Measurements from ENCODE around the gene SERP1.
"Not testable (repeated sequence)": the region's sequence is repeated elsewhere in the genome, so short reads cannot be mapped to it uniquely, and the experiment has no call there.

Gene SERP1

GRCh38 chr3:150538324-150539208, 7.7 kb downstream of the SERP1 start:
- DNase-seq, result no peak

- no peak for DNase-seq
These were observed 11.1 kb downstream of the SERP1 start for GRCh38 chr3:150535204-150535603.

DNA sequence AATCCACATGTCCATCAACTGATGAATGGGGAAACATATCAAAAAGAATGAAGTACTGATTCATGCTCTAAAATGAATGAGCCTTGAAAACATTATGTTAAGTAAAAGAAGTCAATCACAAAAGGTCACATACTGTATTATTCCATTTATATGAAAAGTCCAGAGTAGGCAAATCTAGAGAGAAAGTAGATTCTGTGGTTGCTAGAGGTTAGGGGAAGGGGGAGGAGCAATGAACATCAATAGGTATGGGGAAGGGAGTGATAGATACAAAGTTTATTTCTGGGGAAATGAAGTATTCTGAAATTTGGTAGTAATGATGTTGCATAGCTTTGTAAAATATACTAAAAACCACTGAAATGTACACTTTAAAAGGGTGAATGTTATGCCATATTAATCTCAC, 14.5 kb downstream of the SERP1 start:
- DNase-seq, result no peak

- DNase-seq, result no peak
These were observed 17.9 kb downstream of the SERP1 start for GRCh38 chr3:150528354-150528797.

GRCh38 chr3:150527464-150528255, 18.6 kb downstream of the SERP1 start:
- DNase-seq, result no peak

DNA sequence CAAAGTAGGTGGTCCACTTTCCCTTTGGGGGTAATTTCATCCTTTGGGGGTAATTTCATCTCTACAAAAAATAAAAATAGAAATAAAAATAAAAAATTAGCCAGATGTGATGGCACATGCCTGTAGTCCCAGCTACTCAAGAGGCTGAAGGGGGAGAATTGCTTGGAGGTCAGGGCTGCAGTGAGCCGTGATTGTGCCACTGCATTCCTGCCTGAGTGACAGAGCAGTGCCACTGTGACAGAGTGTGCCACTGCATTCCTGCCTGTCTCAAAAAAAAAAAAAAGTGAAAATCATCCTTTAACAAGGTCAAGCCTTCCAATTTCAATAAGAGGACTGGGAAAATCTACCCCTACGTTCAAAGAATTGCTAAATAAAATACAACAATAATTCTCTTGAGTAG, 22.8 kb downstream of the SERP1 start:
- no peak for DNase-seq

DNA sequence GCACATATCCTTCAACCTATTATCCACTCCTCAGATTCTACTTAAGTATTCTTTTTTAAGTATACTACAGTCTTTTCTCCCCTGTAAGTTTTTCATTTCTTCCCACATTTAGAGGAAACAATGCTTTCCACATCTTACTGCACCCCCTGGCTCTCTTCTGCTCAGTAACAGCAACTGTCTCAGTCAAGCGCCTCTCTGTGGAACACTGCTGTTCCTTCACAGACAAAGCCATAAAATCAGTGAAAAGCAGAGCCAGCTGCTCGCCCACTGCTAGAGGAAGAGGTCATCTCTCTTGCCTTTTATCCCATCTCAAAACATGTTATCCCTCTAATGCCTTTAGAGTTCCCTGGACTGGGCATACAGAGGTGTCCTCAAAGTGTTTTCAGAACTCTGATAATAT, 24.8 kb downstream of the SERP1 start:
- no peak for DNase-seq

GRCh38 chr3:150520408-150520807, 25.9 kb downstream of the SERP1 start:
- no peak for DNase-seq

GRCh38 chr3:150519026-150519425, 27.3 kb downstream of the SERP1 start:
- DNase-seq, result no peak

DNA sequence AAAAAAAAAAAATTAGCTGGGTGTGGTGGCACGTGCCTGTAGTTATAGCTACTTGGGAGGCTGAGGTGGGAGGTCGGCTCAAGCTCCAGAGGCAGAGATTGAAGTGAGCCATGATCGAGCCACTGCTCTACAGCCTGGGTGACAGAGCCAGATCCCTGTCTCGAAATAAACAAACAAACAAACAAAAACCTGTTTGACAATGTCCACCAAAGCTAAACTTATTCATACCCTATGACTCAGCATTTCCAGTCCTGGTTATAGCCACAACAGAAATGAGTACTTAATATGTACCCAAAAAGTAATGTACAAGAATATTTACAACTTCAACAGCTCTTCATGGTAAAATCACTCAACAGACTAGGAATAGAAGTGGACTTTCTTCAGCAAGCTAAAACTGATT, 31.1 kb downstream of the SERP1 start:
- no peak for DNase-seq

DNA sequence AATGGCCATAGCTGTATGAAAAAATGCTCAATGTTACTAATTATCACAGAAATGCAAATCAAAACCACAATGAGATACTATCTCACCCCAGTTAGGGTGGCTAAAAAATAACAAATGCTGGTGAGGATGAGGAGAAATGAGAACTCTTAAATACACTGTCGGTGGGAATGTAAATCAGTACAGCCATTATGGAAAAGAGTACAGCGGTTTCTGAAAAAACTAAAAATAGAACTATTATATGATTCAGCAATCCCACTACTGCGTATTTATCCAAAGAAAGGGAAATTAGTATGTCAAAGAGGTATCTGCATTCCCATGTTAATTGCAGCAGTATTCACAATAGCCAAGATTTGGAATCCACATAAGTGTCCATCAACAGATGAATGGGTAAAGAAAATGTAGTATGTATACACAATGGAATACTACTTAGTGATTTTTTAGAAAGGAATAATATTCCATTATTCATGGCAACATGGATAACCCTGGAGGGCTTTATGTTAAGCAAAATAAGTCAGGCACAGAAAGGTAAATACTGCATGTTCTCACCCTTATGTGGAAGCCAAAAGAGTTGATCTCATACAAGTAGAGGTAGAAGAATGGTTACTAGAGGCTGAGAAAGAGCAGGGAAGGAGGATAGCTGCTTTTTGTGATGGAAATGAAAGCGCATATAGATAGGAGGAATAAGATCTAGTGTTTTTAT, 35.0 kb downstream of the SERP1 start:
- no peak for DNase-seq

- DNase-seq, result no peak
These were observed 36.5 kb downstream of the SERP1 start for GRCh38 chr3:150509780-150510179.

GRCh38 chr3:150508401-150508800, 37.9 kb downstream of the SERP1 start:
- no peak for DNase-seq

- DNase-seq, result no peak
These were observed 41.8 kb downstream of the SERP1 start for GRCh38 chr3:150504483-150504882.

DNA sequence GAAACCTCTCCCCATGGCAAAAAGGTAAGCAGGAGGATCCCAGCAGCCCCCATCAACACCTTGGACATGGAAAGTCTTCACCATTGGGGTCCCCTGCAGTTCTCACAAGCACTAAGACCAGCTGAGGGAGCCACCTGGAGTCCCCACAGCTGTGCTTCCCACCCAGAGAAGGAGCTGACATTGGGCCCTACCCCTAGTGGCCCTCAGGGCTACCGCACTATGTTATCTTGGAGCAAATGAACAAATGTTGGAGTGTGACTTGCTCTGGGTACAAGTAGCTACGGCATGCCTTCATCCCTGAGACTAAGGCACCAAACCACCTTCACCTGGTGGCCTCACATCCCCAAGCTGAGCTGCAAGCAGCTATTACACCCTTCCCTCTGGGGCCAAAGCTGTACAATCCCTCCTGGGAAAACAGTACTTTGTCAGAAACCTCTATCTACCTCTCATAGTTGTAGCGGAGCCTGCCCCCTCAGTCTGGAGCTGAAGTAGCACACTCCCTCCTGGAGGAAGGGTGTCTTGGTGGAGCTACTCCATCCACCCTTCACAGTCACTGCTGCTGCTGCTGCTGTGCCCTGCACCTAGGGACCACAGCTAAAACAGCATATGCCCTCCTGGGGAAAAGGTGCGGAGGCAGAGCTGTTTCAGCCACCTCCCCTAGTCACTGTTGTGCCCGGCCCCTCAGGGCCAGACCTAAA, 42.7 kb downstream of the SERP1 start:
- DNase-seq, result no peak

GRCh38 chr3:150500960-150501359, 45.3 kb downstream of the SERP1 start:
- not testable (repeated sequence) for DNase-seq

GRCh38 chr3:150497956-150498355, 48.3 kb downstream of the SERP1 start:
- DNase-seq, result no peak

DNA sequence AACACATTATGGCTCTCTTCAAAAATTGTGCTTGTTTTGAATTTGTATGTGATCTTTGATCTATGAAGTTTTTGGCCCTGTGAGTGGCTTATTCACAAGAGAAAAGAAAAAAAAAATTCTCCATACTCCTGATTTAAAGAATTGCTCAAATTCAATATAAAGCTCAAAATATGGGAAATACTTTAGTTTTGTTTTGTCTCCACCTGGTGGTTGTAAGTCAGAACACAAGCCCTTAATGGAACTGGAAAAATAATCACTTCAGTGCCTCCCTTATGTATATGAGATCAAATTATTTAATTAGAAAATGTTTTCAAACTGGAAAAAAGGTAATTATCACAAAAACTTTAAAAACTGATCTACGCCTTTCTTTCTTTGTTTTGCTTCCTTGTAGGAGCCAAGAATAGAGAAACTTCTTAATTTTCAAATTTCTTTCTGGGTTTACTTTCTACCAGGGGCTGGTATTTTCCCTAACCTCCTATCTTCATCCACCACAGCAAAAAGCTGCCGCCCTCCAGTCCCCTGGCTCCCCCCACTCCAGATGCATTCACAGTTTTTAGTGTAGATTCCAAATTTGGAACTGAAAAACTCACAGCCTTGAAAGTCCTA, 50.6 kb downstream of the SERP1 start:
- DNase-seq, result no peak

GRCh38 chr3:150495149-150495548, 51.1 kb downstream of the SERP1 start:
- DNase-seq, result no peak

- DNase-seq, result no peak
These were observed 51.8 kb downstream of the SERP1 start for GRCh38 chr3:150494411-150494977.

Data from activated CD4-positive, alpha-beta T cell treated with anti-CD3 and anti-CD28 coated beads, Interleukin-2, amount 50 U/mL, for 1 hour (primary cell).